HPDE6-E6E7 (cell line): ENCODE results near the gene VWA8.

Source experiments
- DNase-seq: peaks from one replicate; pipeline ENCODE4 v3.0.0; 2011; ENCODE audit warnings: missing footprints; ENCODE audit errors: extremely low spot score

Gene VWA8

GRCh38 chr13:41691274-41691673 lies 269.6 kb downstream of the VWA8 start:
- no peak for DNase-seq

DNA sequence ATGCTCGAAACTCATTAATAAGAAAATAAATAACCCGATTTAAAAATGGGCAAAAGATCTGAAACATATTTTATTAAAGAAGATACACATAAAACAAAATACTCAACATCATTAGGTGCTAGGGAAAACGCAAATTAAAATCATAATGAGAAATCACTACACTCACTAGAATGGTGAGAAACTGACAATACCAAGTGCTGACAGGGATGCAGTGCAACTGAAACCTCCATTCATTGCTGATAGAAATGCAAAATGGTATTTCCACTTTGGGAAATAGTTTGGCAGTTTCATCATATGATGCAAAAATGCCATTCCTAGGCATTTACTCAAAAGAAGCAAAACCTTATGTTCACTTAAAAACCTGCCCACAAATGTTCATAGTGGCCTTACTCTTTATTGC lies 278.1 kb downstream of the VWA8 start:
- DNase-seq: no peak

- no peak for DNase-seq
These were observed 278.9 kb downstream of the VWA8 start for GRCh38 chr13:41682001-41682400.

GRCh38 chr13:41681587-41681986 lies 279.3 kb downstream of the VWA8 start:
- DNase-seq: no peak

DNA sequence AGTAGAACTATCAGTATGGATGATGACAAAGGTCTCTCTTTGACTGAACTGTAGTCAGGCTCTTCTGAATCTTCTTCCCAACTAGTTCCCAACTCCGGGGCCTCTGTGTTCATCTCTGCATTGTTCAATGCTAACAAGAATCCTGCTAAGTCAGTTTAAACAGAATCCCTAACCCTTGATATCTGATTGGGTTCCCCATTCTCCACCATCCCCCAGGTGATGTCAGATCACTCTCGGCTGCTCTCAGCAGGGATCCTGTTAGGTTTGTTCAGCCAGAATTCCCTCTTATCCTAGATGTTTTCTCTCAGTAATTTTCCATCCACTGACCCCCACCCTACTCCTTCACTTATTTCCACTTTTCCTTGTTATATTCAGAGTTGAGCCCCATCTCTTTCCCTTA lies 280.0 kb downstream of the VWA8 start:
- DNase-seq: no peak

- no peak for DNase-seq
These were observed 282.1 kb downstream of the VWA8 start for GRCh38 chr13:41678848-41679247.

DNA sequence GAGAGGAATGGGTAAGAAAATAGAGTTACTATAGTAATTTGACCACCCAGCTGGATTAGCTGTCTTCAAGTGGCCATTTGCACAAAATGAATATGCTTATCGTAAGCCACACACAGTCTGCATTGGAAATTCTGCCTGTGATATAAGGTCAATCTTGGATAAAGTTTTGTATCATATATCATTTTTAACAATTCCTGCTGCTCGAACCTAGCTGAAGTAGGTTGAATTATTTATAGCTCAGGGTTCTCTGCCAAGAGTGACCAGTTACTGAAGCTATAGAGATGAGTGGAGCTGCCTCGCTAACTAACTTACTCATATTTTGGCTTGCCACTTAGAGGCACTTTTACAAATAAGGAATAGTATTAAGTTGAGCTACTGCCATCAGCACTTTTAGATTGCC lies 282.7 kb downstream of the VWA8 start:
- DNase-seq: no peak

DNA sequence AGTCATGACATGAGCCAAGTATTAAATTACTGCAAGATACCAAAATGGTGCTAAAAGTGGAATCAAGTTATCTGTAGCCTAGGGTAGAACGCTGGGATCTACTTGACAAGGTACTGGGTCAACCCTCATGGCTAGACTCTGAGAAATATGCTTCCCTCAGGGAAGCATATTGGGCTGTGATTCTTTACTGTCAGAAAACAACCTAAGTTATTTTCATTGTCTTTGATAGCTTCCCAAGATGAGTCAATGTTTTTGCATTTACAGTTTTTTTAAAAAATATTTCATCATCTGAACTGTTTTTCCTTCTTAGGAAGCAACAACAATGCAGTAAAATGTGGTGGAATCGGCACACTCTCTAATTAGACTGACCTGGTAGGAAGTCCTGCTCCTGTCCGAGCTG lies 285.6 kb downstream of the VWA8 start:
- DNase-seq: no peak

- no peak for DNase-seq
These were observed 286.7 kb downstream of the VWA8 start for GRCh38 chr13:41674246-41674645.

DNA sequence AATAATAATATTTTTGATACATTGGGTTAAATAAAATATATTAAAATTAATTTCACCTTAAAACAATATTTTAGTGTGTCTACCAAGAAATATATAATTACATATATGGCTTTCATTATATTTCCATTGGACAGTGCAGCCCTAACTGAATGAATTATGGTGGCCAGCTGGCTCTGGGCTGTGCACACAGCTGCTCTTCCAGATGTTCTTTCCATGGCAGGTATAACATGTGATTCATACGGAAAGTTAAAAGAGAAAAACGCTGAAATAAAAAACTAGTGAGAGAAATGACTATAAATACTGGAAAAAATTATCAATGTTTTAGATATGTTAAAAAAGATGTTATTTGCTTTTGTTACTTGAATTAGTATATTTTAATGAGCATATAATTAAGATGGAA lies 287.3 kb downstream of the VWA8 start:
- DNase-seq: no peak

- no peak for DNase-seq
These were observed 290.0 kb downstream of the VWA8 start for GRCh38 chr13:41670873-41671443.

GRCh38 chr13:41668130-41668757 lies 292.7 kb downstream of the VWA8 start:
- no peak for DNase-seq

GRCh38 chr13:41666644-41667043 lies 294.3 kb downstream of the VWA8 start:
- DNase-seq: no peak

- no peak for DNase-seq
These were observed 300.5 kb downstream of the VWA8 start for GRCh38 chr13:41660411-41660810.

DNA sequence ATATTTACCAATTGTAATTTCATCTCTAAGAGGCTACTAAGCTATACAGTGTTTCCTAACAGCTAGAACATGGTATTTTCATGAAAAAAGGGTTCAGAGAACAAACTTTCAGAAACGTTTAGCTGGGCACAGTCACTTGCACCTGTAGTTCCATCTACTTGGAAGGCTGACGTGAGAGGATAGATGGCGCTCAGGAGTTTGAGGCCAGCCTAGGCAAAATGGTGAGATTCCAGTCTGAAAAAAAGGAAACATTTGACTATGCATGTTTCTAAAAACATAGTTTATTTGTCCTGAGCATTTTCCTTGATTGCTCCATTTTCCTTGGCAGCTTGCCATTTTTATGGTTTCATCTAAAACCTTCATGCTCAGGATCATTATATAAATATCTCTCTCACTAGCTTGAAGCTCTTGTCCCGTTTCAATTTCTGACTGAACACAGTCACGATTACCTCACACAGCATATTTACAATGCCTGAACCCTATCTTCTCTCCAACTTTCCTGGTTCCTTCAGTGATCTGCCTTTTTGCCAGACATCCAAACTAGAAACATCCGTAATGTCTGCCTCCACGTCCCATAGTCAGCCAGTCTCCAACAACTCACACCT lies 302.8 kb downstream of the VWA8 start:
- no peak for DNase-seq

- no peak for DNase-seq
These were observed 304.9 kb downstream of the VWA8 start for GRCh38 chr13:41655997-41656396.

DNA sequence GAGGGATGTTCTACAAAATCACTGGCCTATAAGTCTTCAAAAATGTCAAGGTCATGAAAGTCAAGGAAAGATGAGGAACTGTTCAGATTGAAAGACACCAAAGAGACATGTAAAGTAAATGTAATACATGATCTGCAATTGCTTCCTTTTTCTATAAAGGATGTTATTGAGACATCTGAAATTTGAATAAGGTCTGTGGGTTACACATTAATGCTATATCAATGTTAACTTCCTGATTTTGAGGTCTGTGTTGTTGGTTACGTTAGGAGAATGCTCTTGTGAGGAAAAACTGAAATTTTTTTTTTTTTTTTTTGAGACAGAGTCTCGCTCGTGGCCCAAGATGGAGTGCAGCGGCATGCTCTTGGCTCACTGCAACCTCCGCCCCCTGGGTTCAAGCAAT lies 306.1 kb downstream of the VWA8 start:
- DNase-seq: no peak

DNA sequence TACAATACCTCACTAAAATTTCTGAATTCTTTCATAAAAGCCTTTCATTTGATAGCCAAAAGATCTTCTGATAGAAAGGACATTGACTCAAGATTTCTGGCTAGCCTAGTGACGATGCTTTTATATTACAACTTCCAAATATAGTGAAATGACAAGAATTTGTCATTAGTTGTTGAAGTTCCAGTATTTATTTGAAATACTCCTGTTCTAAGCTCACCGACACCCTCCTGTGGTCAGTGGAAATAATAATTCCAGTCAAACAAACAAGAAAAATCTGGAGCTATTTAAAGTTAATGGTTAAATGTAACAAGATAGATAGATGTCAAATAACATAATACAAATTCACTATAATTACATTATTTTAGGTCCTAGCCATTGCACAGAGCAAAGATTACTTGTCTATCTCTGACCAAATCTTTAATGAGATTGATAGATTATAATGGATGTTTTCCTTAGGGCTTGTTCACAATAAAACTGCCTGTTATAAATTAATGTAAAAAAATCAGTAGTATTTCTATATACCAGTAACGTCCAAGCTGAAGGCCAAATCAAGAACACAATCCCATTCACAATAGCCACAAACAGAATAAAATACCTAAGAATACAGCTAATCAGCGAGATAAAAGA lies 308.1 kb downstream of the VWA8 start:
- no peak for DNase-seq

GRCh38 chr13:41651413-41652058 lies 309.4 kb downstream of the VWA8 start:
- DNase-seq: no peak

DNA sequence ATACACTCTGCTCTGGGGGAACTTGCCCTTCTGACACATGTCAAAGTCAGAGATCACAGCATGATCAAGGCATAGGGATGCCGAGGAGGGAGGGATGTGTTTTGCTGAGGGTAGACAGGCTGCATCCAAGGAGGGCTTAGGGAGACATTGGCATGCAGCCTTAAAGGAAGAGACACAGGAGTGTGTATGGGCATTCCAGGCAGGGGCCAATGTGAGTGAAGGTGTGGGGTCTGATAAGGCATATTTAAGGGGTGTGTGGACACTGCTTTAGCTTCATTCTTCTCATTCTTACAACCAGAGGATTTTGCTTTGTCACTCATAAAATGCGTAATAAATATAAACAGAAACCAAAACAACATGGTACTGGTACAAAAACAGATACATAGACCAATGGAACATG lies 310.2 kb downstream of the VWA8 start:
- no peak for DNase-seq

GRCh38 chr13:41649659-41650058 lies 311.2 kb downstream of the VWA8 start:
- DNase-seq: no peak

GRCh38 chr13:41648314-41648935 lies 312.5 kb downstream of the VWA8 start:
- no peak for DNase-seq
